ENCODE results near the gene UBE4A. TPM values are rescaled to one million over a fixed set of nuclear protein-coding genes. Genes with fewer than 3 reads are reported as not detected.

The UBE4A gene
- total RNA-seq, 1 donor from 2014 or later = 16.1 TPM

- Histone ChIP-seq H3K36me3 (ENCODE audit: control insufficient read depth, insufficient read depth, low read length) (no peaks in the 10 kb centered on the region), H3K4me3 (ENCODE audit: low read depth, low read length) (no peak overlapping the region), H3K27me3 (ENCODE audit: control insufficient read depth, insufficient read depth, low read length) (no peaks in the 10 kb centered on the region)
- TF ChIP-seq CTCF (IDR thresholded peaks at IDR 0.05; ENCODE audit: insufficient read depth, low read length, severe bottlenecking) = no peak
- FAIRE-seq = no peak
- peak; percentile 68 for DNase-seq (ENCODE audit: low read depth)
These were observed 20.8 kb upstream of the UBE4A start for GRCh38 chr11:118338637-118339061.

DNA sequence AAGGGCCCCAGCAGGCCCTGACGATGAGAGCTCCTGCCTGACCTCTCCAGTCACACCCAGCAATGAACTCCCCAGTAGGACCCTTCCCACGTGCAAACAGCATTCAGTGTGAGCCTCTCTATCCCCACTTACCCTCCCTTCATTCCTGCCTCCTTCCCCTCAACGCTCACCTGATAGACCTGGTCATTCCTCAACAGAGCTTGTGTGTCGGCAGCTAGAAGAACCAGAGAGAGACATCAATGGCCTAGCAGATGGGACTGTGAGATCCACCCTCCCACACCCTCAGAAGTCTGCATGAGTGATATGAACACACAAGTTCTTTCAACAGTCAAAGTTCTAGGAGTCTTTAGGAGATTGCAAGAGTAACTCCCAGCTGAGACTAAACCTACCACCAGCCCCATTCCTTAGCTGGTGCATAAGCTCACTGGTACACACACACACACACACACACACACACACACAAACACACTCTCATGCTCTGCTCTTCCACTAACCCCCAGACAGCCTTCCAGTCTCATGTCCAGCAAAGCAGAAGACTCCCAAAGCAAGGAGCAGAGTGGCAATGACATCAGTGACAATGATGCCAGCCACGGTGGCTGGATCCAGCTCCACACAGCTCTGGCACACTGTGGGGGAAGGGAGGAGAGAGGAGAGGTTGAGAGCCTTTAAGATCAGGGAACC, 20.0 kb upstream of the UBE4A start:
- FAIRE-seq (no peak), DNase-seq (ENCODE audit: low read depth) (no peak)
- Histone ChIP-seq H3K4me3 (ENCODE audit: low read depth, low read length) (no peak overlapping the region), H3K36me3 (ENCODE audit: control insufficient read depth, insufficient read depth, low read length) (no peaks in the 10 kb centered on the region), H3K27me3 (ENCODE audit: control insufficient read depth, insufficient read depth, low read length) (no peaks in the 10 kb centered on the region)
- TF ChIP-seq CTCF (IDR thresholded peaks at IDR 0.05; ENCODE audit: insufficient read depth, low read length, severe bottlenecking) = no peak

DNA sequence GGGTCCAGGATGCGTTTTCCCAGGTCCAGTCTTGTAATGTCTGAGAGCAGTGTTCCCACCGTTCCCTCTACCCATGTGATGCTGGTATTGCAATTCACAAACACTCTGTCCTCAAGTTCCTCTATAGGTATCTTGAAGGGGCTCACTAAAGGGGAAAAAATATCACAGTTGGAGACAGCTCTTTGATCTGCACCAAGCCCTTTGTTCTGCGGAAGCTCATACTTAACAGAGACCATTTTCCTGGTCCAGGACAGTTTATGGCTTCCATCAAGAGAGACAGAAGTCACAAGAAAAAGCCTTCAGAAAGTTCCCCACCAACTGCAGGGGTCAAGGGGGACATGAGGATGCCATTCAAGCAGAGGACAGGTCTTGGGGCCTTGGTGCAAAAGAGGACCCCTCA, 19.0 kb upstream of the UBE4A start:
- DNase-seq (ENCODE audit: low read depth) (no peak), FAIRE-seq (no peak)
- TF ChIP-seq CTCF (IDR thresholded peaks at IDR 0.05; ENCODE audit: insufficient read depth, low read length, severe bottlenecking) = no peak
- Histone ChIP-seq H3K4me3 (ENCODE audit: low read depth, low read length) (no peak overlapping the region), H3K27me3 (ENCODE audit: control insufficient read depth, insufficient read depth, low read length) (no peaks in the 10 kb centered on the region), H3K36me3 (ENCODE audit: control insufficient read depth, insufficient read depth, low read length) (no peaks in the 10 kb centered on the region)

- no peak for TF ChIP-seq CTCF (IDR thresholded peaks at IDR 0.05; ENCODE audit: insufficient read depth, low read length, severe bottlenecking)
- DNase-seq (ENCODE audit: low read depth) (no peak), FAIRE-seq (no peak)
- Histone ChIP-seq H3K4me3 (ENCODE audit: low read depth, low read length) (no peak overlapping the region), H3K36me3 (ENCODE audit: control insufficient read depth, insufficient read depth, low read length) (no peaks in the 10 kb centered on the region), H3K27me3 (ENCODE audit: control insufficient read depth, insufficient read depth, low read length) (no peaks in the 10 kb centered on the region)
These were observed 18.1 kb upstream of the UBE4A start for GRCh38 chr11:118341261-118341660.

DNA sequence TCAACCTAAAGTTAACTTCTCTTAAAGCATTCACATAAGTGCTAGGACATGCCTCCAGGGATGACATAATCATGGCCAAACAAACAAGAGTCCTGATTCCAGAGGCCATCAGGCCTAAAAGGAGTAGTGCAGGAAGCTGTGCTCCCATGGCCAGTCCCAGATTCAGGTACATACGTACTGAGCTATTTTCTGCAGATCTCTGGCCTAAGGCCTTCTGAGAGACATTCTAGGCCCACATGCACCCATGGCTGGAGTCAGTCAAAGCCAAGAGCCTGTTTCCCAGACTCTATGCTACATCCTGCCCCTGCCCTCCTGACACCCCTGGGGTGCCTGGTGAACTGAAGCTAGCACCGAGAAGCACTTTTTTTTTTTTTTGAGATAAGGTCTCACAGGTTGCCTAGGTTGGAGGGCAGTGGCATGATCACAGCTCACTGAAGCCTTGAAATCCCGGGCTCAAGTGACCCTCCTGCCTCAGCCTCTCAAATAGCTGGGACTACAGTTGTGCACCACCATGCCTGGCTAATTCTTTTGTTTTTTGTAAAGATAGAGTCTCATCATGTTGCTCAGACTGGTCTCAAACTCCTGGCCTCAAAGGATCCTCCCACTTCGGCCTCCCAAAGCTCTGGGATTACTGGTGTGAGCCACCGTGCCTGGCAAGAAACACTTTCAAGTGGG, 17.4 kb upstream of the UBE4A start:
- Histone ChIP-seq H3K4me3 (ENCODE audit: low read depth, low read length) (no peak overlapping the region), H3K36me3 (ENCODE audit: control insufficient read depth, insufficient read depth, low read length) (no peaks in the 10 kb centered on the region), H3K27me3 (ENCODE audit: control insufficient read depth, insufficient read depth, low read length) (no peaks in the 10 kb centered on the region)
- FAIRE-seq (no peak), DNase-seq (ENCODE audit: low read depth) (peak; percentile 41)
- TF ChIP-seq CTCF (IDR thresholded peaks at IDR 0.05; ENCODE audit: insufficient read depth, low read length, severe bottlenecking) = no peak
